Inflammatory macrophage treated with lipopolysaccharide for 1 hour (primary cell): ENCODE data around the gene ZNF414.

Experiments
- DNase-seq, 2 donors: peaks; one replicate each; pipeline ENCODE4 v3.0.0-alpha.2; 2020 to 2022

Gene ZNF414

DNA sequence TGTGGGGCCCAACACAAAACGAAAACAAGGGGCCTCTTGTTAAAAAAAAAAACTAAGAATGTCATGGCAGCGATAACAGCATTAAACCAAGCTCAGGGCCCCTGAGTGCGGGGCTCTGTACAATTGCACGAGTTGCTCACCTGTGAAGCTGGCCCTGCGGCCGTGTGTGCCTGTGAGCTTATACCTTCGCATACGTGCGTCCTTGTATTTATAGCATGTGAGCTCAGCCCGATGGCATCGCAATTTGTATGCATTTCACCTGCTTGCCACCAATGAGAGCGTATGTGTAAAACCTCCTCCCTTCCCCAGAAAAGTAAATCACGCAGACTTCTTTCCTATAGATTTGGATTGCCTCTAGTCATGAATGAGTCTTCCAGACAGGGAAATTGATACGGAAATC is 52.1 kb downstream of the ZNF414 start:
- DNase-seq, result no peak

DNA sequence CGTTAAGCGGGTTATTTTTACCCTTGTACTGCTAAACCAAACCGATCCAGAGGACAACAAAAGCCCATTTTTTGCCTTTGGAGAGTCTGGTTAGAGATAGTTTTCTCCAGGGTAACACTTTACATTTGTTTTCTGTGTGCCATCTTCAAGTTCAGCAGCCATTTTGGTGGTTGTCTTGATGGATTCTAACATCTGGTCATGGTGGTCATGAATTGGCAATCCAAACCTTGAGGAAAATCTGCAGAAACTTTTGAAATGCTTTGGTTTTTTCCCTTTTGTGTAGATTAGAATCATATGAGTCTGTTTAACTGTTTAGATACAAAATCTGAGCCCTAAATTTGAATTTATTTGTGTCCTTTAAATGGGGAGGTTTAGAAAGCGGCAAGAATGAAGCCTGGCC is 52.6 kb downstream of the ZNF414 start:
- no peak for DNase-seq

DNA sequence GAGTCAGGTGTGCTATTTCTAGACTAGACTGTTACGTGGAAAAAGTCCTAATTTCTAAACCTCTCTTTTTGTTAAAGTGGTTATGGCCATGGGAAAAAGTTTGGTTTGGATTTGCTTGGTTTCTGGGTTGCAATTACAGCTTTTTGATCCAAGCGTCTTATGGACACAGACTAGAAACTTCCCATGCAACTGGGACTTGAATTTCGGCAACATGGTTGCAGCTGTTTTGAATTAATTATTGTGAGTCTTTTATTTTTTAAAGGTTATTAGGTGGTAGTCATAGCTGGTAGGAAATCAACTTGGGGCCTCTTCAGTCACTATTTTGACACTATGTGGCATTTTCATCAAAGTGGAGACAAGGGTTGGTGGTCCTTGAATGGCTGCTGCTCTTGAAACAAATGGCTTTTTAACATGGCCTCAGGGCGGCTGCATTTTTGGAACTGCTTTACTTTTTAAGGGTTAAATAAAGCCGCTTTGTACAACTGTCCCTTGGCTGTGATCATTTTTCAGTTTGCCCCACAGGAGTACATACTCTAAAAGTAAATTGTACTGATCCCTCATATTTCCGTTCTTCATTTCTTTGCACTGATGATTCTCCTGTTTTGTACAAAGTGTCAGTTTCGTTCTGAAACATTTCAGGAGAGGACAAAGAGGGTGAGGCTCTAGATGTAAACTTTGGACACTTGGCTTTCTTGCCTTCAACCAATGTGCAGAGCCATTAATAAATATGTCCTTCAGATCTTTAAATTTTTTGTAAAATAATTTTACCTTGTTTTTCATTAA is 53.3 kb downstream of the ZNF414 start:
- DNase-seq, result no peak
